HG03064 (cell line): ENCODE data around the gene C19orf38.

ENCODE experiments used
- ATAC-seq: cut with Tn5 transposase; IDR thresholded peaks from one replicate; pipeline ENCODE4 v1.9.1; 2021; ENCODE audit warnings: low read depth; ENCODE audit not compliant: unreplicated experiment

C19orf38 gene

DNA sequence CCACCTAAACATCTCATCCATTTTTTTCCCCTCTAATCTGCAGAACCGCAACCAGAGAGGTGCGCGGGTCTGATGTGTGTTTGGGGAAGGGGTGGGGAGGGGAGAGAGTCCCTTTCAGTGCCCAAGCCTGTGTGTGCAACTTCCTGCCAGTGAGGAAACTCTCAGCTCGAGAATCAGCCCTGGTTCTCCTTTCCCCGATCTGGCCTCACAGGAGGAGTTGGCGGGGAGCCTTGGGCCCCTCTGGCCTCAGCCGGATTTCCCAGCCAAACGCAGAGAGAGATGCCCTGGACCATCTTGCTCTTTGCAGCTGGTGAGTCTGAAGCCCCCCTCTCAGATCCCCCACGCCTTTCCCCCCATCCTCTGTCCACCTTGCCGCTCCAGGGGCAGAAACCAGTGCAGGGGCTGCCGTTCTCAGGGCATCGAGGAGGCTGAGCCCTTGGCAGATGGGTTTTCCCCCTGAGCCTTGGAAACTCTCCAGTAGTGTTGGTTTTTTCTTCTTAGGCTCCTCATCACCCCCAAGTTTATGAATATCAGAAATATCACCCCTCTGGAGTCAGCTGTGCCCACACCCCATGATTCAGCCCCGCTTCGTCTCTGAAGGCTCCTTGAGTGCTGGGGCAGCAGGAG is at the start of gene C19orf38:
TSS of gene C19orf38 (plus strand) at position 186 of the 627 bp plus-strand sequence. CDS start at position 280, 94 bp downstream.
- no peak for ATAC-seq

DNA sequence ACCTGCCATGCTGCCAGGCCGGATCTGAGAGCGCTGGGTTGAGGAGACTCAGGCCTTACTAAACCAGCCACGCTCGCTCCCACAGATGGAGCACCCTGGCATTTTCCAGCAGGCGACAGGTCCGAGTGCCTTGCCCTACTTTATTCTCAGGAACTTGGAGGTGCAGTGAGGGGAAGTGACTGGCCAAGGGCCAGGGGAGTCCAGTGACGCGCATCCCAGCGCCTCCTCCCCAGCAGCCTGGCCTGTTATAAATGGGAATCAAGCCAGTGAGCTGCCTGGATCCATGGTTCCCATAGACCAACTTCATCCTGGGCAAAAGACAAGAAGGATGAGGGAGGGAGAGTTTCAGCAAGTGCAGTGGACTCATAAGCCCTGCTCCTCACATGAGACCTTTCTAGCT is 47.7 kb upstream of the C19orf38 start:
- ATAC-seq, result no peak

DNA sequence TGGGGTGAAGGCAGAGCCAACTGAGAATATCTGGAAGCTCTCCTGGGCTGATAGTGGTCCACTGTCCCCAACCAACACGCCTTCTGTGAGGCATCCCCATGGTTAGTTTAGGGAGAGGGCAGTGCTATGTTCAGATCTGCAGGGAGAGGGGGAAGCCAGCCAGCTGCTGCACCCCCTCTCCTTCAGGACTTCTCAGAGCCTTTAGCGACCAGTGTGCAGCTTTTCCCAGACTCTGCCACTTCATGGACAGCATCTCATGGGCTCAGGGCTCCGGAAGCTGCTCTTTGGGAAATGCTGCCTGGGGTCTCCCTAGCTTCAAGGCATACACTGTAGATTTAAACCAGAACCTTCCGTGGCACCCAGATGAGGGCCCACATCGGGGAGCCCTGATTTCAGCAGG is 45.7 kb upstream of the C19orf38 start:
- ATAC-seq, result no peak

DNA sequence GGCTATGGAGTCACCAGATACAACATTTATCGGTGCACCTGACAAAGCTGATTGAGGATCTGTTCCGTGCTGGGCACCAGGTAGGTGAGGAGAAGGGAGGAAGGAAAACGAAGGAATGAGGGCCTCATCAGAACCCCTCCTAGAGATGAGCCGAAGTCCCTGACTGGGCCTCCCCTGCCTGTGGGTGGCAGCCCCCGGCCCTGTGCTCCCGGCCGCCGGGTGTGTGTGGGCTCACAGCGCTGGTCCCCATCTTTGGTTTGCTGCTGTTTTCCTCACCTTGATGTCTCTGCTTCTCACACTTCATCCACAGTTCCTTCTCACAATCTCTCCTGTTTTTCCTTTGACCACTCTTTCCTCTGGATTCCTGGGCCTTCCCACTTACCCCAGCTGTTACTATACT is 45.0 kb upstream of the C19orf38 start:
- ATAC-seq, result no peak

- no peak for ATAC-seq
These were observed 43.0 kb upstream of the C19orf38 start for GRCh38 chr19:10805065-10805757.

GRCh38 chr19:10805758-10806247 is 42.4 kb upstream of the C19orf38 start:
- no peak for ATAC-seq

DNA sequence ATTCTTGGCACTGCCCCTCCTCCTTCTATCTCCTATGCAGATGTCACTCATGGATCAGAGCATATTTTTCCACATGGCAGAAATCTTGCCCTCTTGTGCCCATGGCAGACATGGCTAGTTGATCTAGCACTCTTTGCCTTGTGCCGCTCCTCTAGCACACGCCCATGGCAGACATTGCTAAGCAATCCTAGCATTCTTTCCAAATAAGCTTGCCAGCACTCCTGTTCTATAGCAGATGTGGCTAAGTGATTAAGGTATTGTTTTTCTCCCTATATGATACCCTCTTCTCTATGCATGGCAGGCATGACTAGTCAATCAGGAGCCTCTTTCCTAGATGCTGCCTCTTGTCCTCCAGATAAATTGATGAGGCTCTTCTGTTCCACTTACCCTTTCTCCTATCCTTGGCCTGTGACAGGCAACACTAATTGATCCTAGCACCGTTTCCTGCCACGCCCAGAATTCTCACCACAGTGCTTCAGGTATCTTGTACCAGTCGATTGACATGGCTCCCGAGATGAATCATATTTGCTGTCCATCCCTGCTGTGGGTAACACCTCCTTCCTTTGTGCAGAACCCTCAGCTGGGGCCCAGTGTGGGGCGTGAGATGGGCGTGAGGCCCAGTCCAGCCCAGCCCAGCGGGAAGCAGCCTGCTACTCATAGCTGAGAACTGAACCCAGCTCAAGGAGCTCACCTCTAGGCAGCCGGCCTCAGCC is 39.1 kb upstream of the C19orf38 start:
- no peak for ATAC-seq

GRCh38 chr19:10809651-10810285 is 38.4 kb upstream of the C19orf38 start:
- ATAC-seq, result no peak

- ATAC-seq, result no peak
These were observed 36.7 kb upstream of the C19orf38 start for GRCh38 chr19:10811391-10812111.

GRCh38 chr19:10812196-10812595 is 36.0 kb upstream of the C19orf38 start:
- ATAC-seq, result no peak

DNA sequence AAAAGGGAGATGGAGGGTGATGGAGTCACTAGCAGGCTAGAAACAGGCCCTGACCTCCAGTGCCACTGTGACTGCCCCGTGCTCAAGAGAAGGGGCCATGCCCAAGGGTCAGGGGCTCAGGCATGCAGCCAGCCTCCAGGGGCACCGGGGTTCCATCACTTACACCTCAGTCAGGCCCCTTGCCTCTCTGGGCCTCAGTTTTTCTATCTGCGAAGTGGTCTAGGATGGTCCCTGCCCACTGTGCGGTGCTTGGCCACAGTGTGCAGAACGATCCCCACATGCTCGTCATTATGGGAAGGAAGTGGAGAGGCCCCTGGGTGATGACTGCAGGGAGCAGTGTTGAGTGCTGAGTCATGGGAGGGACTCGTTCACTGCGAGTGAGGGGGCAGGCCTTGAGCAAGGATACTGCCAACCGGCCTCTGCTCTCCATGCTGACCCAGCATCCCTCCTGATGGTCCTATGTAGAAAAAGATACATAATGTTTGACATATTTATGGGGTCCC is 35.3 kb upstream of the C19orf38 start:
- ATAC-seq, result no peak

DNA sequence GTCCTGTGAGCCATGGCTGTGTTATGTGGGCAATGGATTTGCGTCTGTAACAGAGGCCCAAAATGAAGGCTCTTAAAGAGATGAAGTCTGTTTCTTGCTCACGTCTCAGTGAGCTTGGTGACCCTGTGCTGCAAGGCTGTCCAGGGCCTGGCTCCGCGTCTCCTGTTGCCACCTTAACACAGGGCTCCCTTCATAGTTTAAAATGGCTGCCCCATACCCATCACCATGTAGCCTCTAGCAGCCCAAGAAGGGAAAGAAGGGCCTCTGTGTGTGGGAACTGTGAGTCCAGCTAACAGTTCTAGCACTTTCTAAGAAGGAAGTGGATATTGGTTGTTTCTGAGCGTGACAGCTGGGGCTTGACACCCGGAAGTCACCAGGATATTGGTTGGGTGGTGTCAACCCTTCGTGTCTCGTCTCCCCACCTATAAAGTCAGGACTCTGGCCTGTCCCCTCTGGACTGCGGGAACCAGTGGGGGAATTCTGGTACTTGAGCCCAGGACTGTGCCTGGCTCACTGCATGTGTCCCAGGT is 33.1 kb upstream of the C19orf38 start:
- no peak for ATAC-seq

GRCh38 chr19:10815969-10816644 is 32.1 kb upstream of the C19orf38 start:
- ATAC-seq, result no peak

DNA sequence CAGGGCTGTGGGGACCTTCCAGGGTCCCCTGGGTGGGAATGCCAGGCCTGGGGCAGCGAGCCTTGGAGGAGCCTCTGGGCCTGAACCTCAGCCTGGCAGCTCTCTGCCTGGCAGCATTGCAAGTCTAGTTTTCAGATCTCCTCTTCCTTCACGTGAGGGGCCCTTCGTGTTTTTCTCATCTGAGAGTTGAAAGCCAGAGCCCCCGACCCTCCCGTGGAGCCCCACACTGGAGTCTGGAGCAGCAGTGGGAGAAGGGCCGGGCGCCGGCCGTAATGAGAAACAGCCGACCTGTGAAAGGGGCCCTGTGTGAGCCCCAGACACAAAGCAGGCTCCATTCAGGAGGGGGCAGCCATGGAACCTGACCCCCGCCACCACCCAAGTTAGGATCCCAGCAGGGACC is 31.5 kb upstream of the C19orf38 start:
- no peak for ATAC-seq

DNA sequence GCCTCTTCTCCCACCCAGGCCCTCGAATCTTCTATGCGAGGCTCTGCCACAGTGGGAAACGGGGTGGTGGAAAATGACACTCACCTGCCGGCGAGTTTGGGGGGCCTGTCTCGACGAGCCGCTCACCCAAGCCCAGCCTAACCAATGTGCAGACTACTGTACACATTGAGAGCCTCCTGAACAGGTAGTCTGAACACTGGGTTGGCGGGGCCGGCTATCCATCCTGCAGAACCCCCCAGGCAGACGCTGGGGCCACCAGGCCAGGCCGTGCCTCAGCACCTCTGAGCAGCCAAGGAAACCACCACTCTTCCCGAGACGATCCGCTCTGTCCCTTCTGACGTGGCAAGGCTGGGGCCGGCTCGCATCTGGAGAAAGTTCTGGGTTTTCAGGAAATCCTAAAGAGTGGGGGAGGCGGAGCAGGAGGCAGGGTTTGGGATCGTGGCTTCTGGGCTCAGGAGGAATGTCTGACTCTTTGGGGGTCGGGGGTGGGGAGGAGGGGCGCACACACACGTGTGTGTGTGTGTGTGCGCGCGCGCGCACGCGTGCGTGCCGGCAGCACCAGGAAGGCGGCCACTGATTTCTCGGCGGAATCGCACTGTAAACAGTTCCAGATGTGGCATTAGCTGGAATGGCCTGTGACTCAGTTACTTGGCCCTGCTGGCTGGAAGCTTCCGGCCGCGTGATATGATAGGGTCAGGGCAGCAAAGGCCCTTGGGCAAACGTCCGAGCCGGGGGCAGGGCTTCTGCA is 30.8 kb upstream of the C19orf38 start:
- no peak for ATAC-seq

DNA sequence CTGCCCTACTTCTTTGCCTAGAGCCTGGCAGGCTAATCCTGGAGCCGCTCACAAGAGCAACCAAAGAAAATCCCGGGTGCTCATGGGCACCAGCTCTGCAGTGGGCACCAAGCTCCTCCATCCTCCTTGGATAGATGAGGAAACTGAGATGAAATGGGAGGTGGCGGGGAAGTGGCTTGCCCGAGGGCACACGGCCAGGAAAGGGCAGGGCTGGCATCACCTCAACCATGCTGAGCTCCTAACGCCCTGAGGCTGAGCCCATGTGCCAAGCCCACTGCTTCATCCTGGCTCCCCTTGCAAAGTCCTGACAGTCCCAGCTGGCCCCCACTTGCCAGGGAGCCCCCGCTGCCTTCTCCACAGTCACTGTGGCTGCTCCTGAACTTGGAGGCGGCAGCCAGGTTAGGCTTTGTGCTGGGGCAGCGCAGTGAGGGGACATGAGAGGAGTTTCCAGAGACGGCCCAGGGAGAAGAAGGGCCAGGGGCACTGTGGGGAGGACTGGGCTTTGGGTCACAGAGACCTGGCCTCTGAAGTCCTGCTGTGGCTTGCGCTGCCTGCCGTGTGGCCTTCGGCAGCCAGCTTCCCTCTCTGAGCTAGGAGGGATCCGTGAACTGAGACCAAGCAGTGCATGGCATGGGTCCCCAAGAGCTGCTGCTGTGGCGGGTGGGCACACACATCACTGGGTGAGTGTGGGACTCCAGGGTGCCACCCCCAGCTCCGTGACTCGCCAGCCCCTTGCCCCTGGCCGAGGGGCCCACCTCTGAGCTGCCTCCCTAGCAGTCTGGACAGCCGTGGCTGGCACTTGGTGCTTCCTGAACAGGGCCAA is 29.7 kb upstream of the C19orf38 start:
- ATAC-seq, result no peak

- ATAC-seq, result no peak
These were observed 28.8 kb upstream of the C19orf38 start for GRCh38 chr19:10819124-10820060.
